ENCODE data around the gene ACADM. TPM values are rescaled to one million over a fixed set of nuclear protein-coding genes. Genes with fewer than 3 reads are reported as not detected.

The ACADM gene
- total RNA-seq, 4 donors from 2014 or later = 59.4 to 191 (median 98.8) TPM

DNA sequence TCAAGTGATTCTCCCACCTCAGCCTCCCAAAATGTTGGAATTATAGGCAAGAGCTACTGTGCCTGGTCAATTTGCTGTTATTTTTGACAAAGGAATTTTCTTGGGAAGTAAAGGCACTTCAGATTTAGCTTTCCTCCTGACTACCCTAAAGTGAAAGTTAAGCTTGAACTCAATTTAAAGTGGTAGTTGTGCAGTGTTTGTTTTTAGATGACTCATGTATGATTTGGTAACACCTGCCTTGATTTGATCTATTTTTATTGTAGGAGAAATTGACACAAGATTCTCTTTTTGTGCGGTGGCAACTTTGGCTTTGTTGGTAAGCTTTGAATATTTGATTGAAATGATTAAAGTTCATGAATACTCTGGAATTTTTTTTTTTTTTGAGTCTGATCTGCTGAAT lies 66.5 kb downstream of the ACADM start:
- Histone ChIP-seq H3K4me1 (peaks cover 0 to 41% (median 12%) of the 10 kb centered on the region in 4 donors), H3K27me3 (no peaks in the 10 kb centered on the region), H3K9me3 (no peaks in the 10 kb centered on the region), H3K4me3 (peak overlapping the region in 1 of 4 donors; percentile 13), H3K27ac (no peak overlapping the region), H3K36me3 (peaks cover 0 to 57% (median 0%) of the 10 kb centered on the region in 3 donors)
- no peak for DNase-seq
- TF ChIP-seq, protein P1, sequence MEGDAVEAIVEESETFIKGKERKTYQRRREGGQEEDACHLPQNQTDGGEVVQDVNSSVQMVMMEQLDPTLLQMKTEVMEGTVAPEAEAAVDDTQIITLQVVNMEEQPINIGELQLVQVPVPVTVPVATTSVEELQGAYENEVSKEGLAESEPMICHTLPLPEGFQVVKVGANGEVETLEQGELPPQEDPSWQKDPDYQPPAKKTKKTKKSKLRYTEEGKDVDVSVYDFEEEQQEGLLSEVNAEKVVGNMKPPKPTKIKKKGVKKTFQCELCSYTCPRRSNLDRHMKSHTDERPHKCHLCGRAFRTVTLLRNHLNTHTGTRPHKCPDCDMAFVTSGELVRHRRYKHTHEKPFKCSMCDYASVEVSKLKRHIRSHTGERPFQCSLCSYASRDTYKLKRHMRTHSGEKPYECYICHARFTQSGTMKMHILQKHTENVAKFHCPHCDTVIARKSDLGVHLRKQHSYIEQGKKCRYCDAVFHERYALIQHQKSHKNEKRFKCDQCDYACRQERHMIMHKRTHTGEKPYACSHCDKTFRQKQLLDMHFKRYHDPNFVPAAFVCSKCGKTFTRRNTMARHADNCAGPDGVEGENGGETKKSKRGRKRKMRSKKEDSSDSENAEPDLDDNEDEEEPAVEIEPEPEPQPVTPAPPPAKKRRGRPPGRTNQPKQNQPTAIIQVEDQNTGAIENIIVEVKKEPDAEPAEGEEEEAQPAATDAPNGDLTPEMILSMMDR (IDR thresholded peaks at IDR 0.05) = no peak
- no peak for TF ChIP-seq POLR2A (IDR thresholded peaks at IDR 0.05)

DNA sequence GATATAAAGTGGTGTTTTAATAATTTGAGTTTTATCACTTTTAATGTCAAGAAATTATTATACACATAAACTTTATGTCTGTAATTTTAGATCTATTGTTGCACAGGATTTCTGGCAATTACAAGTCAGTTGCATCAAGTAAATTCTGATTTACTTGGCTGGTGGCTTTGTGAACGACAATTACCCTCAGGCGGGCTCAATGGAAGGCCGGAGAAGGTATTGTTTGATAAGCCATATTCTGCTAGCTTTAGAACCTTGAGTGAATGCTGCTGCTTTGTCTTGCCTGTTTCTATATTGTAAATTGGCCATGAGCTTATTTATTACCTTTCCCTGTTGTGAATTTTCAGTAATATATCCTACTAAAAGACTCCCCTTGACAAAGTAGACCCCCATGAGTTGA lies 67.6 kb downstream of the ACADM start:
- H3K4me3 ChIP-seq = no peak overlapping the region
- no peaks in the 10 kb centered on the region for H3K9me3 ChIP-seq
- H3K36me3 ChIP-seq = peaks cover 0 to 61% (median 0%) of the 10 kb centered on the region in 3 donors
- DNase-seq = no peak
- peaks cover 0 to 41% (median 12%) of the 10 kb centered on the region in 4 donors for H3K4me1 ChIP-seq
- H3K27me3 ChIP-seq = no peaks in the 10 kb centered on the region
- TF ChIP-seq, protein P1 (IDR thresholded peaks at IDR 0.05) = no peak
- no peak for TF ChIP-seq POLR2A (IDR thresholded peaks at IDR 0.05)
- H3K27ac ChIP-seq = no peak overlapping the region

DNA sequence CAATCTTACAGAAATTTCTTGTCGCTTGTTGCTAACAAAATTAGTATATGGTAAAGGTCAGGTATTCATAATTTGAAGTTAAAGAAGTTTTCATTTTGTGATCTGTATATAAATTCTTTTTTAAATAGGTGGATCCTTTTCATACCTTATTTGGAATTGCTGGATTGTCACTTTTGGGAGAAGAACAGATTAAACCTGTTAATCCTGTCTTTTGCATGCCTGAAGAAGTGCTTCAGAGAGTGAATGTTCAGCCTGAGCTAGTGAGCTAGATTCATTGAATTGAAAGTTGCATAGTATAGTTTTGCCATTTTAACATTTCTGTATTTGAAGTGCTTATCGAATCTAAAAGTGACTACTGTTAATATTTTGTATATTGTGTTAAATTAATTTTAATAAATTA lies 69.9 kb downstream of the ACADM start:
- no peaks in the 10 kb centered on the region for H3K27me3 ChIP-seq
- H3K27ac ChIP-seq = no peak overlapping the region
- no peak for DNase-seq
- peaks cover 0 to 20% (median 3%) of the 10 kb centered on the region in 4 donors for H3K4me1 ChIP-seq
- no peaks in the 10 kb centered on the region for H3K9me3 ChIP-seq
- H3K4me3 ChIP-seq = no peak overlapping the region
- H3K36me3 ChIP-seq = peaks cover 0 to 65% (median 0%) of the 10 kb centered on the region in 3 donors
- TF ChIP-seq POLR2A (IDR thresholded peaks at IDR 0.05) = no peak
- TF ChIP-seq, protein P1 (IDR thresholded peaks at IDR 0.05) = no peak

DNA sequence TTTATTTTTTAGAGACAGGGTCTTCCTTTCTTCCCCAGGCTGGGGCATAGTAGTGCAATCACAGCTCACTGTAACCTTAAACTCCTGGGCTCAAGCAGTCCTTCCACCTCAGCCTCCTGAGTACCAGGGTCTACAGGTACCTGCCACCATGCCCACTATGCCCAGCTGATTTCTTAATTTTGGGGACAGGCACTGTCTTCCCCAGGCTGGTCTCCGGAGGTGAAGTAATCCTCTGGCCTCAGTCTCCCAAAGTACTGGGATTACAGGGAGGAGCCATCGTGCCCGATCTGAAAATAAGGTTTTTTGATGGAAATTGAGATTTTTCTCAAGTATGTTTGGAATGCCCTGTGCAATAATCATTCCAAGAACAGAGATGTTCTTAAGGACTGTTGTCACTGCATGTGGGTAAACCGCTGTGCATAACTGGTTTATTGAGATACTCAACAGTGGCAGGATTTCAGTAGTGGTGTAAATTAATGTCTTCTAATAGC lies 71.2 kb downstream of the ACADM start:
- no peak for DNase-seq
- H3K4me3 ChIP-seq = no peak overlapping the region
- TF ChIP-seq, protein P1 (IDR thresholded peaks at IDR 0.05) = no peak
- no peak for TF ChIP-seq POLR2A (IDR thresholded peaks at IDR 0.05)
- H3K27ac ChIP-seq = no peak overlapping the region
- no peaks in the 10 kb centered on the region for H3K9me3 ChIP-seq
- peaks cover 0 to 60% (median 0%) of the 10 kb centered on the region in 3 donors for H3K36me3 ChIP-seq
- no peaks in the 10 kb centered on the region for H3K27me3 ChIP-seq
- peaks cover 0 to 7% (median 0%) of the 10 kb centered on the region in 4 donors for H3K4me1 ChIP-seq

DNA sequence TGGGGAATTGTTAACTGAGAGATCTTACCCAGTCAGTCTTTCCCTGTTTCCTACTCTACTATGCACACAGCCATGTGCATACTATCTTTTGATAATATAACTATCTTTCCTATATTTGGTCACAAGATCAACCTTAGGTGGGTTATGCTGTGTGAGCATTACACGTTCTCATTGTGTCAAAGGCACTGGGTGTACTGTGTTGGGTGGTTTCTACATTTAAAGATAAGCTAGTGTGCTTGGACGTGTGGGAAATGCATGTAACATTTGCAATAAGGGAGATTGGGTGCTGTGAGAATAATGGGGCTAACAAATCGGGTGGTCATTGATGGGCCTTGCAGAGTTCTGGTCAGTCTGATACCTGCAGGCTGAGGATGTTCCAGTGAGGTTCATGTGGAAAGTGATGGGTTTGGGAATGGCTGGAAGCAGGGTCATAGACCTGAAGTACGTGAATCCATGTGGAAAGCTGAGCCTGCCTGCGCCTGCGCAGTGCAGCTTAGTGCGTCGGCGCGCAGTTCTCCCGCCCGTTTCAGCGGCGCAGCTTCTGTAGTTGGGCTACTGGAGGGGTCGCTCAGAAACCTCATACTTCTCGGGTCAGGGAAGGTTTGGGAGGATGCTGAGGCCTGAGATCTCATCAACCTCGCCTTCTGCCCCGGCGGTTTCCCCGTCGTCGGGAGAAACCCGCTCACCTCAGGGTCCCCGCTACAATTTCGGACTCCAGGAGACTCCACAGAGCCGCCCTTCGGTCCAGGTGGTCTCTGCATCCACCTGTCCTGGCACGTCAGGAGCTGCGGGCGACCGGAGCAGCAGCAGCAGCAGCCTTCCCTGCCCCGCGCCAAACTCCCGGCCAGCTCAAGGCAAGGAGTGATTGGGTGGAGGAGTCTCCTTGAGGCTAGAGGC lies 72.1 kb downstream of the ACADM start, which contains the start of gene MSH4:
Gene MSH4 (plus strand): TSS at position 507 of the 897 bp plus-strand sequence. CDS start 104 bp downstream, at position 611.
- H3K4me3 ChIP-seq = peak within 1 kb of the TSS in 1 of 4 donors; percentile 15
- H3K27ac ChIP-seq = no peak within 1 kb of the TSS
- H3K27me3 ChIP-seq = no peaks in the 10 kb centered on the region
- DNase-seq = no peak
- no peaks in the 10 kb centered on the region for H3K9me3 ChIP-seq
- TF ChIP-seq POLR2A (IDR thresholded peaks at IDR 0.05) = no peak
- TF ChIP-seq, protein P1 (IDR thresholded peaks at IDR 0.05) = no peak
- peaks cover 0 to 52% (median 0%) of the 10 kb centered on the region in 3 donors for H3K36me3 ChIP-seq
- H3K4me1 ChIP-seq = no peaks in the 10 kb centered on the region
